ENCODE data around the gene KLHL26.
A peak's percentile ranks its signal among the peaks of the same experiment; 100 is the strongest.
"Not testable (repeated sequence)": the region's sequence is repeated elsewhere in the genome, so short reads cannot be mapped to it uniquely, and the experiment has no call there.

Gene KLHL26

DNA sequence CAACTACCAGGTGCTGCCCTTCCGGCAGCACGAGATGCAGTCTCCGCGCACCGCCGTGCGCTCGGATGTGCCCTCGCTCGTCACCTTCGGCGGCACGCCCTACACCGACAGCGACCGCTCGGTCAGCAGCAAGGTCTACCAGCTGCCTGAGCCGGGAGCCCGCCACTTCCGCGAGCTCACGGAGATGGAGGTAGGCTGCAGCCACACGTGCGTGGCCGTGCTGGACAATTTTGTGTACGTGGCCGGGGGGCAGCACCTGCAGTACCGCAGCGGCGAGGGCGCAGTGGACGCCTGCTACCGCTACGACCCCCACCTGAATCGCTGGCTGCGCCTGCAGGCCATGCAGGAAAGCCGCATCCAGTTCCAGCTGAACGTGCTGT is 31.4 kb downstream of the KLHL26 start:
- no peak for DNase-seq

GRCh38 chr19:18668744-18669523 is 32.1 kb downstream of the KLHL26 start:
- DNase-seq = no peak

DNA sequence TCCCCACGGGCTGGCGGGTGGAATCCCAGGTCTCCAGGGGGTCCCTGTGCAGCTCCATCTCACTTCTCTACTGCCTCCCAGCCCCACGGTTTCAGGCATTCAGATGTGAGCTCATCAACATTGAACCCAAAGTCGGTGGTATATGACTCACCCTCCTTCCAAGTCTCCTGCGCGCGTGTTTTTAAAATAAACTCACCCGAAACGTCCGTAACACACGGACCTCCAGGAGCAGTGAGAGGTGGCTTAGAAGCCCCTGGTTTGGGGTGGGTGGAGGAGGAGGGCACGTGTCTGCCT is 32.6 kb downstream of the KLHL26 start:
- no peak for DNase-seq

GRCh38 chr19:18669883-18670282 is 33.1 kb downstream of the KLHL26 start:
- no peak for DNase-seq

- no peak for DNase-seq
Measured at GRCh38 chr19:18670312-18670711, 33.5 kb downstream of the KLHL26 start.

DNA sequence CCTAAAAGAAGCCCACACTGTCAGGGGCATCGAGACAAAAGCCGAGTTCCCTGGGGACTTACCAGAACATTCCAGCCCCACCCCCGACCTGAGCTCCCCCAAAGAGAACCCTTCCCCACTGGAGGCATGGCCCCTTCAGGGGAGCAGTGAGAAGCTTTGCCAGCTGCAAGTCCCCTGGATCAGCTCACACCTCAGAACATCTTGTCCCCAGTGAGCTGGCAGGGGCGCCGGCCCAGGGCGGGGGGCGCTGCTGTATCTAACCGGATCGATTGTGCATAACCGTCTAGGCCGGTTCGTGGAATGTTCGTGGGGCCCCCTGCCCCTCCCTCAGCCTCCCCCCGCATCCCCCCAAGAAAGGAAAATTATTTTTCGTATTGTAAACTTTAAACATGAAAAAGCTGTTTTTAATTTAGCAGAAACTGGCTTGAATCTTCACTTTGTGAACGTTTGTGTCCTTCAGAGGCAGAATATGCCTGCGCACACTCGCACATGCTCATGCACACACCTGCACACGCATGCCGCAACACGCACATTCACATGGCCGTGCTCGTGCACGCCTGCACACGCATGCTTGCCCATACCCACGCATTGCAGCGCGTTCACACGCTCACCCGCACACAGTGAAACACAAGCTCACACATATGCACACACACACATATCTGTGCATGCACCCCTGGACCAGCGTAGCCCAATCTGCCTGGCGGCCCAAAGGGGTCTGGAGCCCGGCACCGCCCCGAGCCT is 34.6 kb downstream of the KLHL26 start:
- DNase-seq = no peak

DNA sequence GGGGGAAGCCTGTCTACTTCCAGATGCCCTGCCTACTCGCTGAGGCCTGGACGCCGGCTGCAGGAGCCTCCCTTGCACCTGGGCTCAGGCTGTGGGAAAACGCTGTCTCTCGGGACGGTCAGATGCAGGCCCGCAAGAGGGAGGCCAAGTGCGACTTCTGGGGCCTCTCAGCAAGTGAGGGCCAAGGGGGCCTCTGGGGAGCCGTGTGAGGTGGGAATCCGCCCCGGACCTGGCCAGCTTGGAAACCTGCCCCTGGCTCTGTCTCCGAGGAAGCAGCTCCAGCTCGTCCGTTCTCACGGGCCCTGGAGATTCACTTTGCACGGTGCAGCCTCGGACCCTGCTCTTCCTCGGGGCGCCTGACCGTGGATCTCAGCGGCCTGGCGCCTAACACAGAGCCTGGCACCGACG is 35.2 kb downstream of the KLHL26 start:
- no peak for DNase-seq

DNA sequence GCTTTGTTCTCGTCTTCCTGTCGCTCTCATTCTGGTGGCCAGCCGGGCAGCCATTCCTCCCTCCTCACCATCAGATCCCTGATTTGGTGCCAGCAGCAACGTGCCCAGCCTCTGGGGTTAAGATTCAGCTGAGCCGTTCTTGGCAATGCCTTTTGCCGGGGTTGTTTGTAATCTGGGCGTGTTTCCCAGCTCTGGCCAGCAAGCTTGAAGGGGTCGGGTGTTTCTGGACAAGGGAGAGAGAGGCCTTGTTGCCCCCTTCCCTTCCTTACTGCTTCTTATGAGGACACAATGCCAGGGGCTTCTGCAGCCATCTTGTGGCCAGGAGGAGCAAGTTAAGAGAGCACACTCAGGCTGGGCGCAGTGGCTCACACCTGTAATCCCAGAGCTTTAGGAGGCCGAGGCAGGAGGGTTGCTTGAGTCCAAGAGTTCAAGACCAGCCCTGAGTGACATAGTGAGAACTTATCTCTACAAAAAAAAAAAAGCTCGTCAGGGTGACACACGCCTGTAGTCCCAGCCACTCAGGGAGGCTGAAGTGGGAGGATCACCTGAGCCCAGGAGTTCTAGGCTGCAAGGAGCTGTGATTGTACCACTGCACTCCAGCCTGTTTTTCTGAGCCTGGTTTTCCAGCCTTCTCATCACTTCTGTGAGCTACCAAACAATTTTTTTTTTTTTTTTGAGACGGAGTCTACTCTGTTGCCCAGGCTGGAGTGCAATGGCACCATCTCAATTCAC is 35.9 kb downstream of the KLHL26 start:
- no peak for DNase-seq

DNA sequence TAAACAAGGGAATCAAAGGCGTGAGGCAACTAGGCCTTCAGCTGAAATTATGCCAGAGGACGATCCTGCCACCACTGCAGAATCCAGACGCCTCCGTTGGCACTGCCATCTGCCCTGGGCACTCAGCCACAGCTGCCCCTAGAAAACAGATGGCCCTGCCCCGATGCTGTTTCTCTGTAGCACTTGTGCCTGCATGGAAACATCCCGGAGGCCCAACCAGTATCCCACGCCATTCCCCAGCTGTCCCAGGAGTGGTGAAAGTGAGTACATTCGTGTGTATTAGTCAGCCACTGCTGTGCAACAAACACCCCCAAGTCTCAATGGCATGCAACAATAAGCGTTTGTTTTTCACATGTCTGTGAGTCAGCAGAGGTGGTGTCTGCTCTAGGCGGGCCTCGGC is 37.8 kb downstream of the KLHL26 start:
- no peak for DNase-seq

GRCh38 chr19:18675779-18676178 is 39.0 kb downstream of the KLHL26 start:
- no peak for DNase-seq

GRCh38 chr19:18676692-18677091 is 39.9 kb downstream of the KLHL26 start:
- no peak for DNase-seq

GRCh38 chr19:18677156-18677555 is 40.3 kb downstream of the KLHL26 start:
- no peak for DNase-seq

GRCh38 chr19:18680148-18680547 is 43.3 kb downstream of the KLHL26 start:
- not testable (repeated sequence) for DNase-seq

DNA sequence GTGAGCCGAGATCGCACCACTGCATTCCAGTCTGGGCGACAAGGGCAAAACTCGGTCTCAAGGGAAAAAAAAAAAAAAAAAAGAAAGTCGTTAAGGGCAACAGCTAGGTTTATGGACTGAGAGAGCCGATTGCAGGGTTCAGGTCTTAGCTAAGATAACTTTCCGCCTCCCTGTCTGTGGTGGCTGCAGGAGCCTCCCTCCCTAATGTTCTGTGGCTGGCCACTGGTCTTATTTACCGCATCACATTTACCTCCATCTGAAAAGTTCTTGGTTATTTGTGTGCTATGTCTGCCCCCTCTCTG is 45.9 kb downstream of the KLHL26 start:
- DNase-seq = no peak

GRCh38 chr19:18683109-18683957 is 46.5 kb downstream of the KLHL26 start, which contains the start of gene CRTC1:
CRTC1 (plus strand) TSS chr19:18683680; CDS start chr19:18683703, 23 bp downstream.
- DNase-seq = peak; percentile 91

GRCh38 chr19:18683958-18684641 is 47.3 kb downstream of the KLHL26 start:
- no peak for DNase-seq

DNA sequence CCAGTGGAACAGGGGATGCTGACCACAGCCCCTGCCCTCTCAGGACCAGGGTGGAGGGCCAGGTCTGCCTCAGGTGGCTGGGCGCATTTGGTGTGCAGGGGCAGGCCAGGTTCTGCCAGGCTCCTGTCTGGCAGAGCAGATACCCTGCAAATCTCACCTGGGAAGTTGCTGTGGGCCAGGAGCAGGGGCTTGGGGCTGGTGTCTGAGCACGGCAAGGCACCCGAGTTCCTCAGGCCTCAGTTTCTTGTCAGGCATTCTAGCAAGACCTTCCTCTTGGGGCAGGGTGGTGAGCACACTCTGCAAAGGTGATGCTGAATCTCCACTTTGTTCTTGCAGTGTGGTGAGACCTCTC is 47.8 kb downstream of the KLHL26 start:
- no peak for DNase-seq

GRCh38 chr19:18685597-18686190 is 48.9 kb downstream of the KLHL26 start:
- DNase-seq = no peak

GRCh38 chr19:18687740-18688465 is 51.1 kb downstream of the KLHL26 start:
- DNase-seq = no peak

DNA sequence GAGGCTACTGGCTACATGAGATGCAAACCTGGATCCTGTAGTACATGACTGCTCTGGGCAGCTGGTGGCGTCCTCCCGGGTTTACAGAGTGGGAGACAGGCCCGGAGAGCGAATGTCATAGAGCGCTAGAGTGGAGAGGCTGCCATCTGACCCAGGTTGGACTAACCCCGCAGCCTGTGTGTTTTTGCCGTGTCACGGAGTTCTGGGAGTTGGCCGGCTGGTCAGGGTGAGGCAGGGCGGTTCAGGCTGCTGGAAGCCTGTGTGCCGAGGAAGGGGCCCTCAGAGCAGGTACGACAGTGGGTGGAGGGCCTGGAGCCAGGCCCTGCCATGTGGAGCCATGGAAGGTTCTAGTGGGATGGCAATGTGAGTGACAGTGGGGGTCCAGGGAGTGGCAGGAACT is 59.2 kb downstream of the KLHL26 start:
- DNase-seq = no peak

GRCh38 chr19:18697680-18698079 is 60.9 kb downstream of the KLHL26 start:
- no peak for DNase-seq
